NCI-H524 (cell line): ENCODE data around the gene C12orf56.
"Not testable (repeated sequence)": the region's sequence is repeated elsewhere in the genome, so short reads cannot be mapped to it uniquely, and the experiment has no call there.

Experiments
- DNase-seq, 2 experiments: peaks; one replicate each; lab custom pipeline; 2025; lab: John Stamatoyannopoulos, UW

Gene C12orf56

GRCh38 chr12:64387197-64387816, 3.3 kb downstream of the C12orf56 start:
- DNase-seq: no peak

- no peak for DNase-seq
Measured at GRCh38 chr12:64385468-64385867, 5.1 kb downstream of the C12orf56 start.

- DNase-seq: no peak
Measured at GRCh38 chr12:64385019-64385418, 5.5 kb downstream of the C12orf56 start.

- no peak for DNase-seq
Measured at GRCh38 chr12:64383675-64384074, 6.9 kb downstream of the C12orf56 start.

GRCh38 chr12:64362721-64363305, 27.7 kb downstream of the C12orf56 start:
- DNase-seq: no peak

GRCh38 chr12:64361173-64361572, 29.4 kb downstream of the C12orf56 start:
- not testable (repeated sequence) for DNase-seq

GRCh38 chr12:64356209-64356608, 34.3 kb downstream of the C12orf56 start:
- not testable (repeated sequence) for DNase-seq

- no peak for DNase-seq
Measured at GRCh38 chr12:64352181-64352580, 38.4 kb downstream of the C12orf56 start.

- DNase-seq: no peak
Measured at GRCh38 chr12:64351265-64351664, 39.3 kb downstream of the C12orf56 start.

GRCh38 chr12:64347630-64348029, 42.9 kb downstream of the C12orf56 start:
- DNase-seq: no peak

GRCh38 chr12:64344631-64345030, 45.9 kb downstream of the C12orf56 start:
- DNase-seq: not testable (repeated sequence)

GRCh38 chr12:64340546-64340945, 50.0 kb downstream of the C12orf56 start:
- DNase-seq: not testable (repeated sequence)

GRCh38 chr12:64335886-64336466, 54.6 kb downstream of the C12orf56 start:
- DNase-seq: no peak

- no peak for DNase-seq
Measured at GRCh38 chr12:64332938-64333337, 57.6 kb downstream of the C12orf56 start.

GRCh38 chr12:64332296-64332695, 58.3 kb downstream of the C12orf56 start:
- no peak for DNase-seq

GRCh38 chr12:64329031-64329710, 61.4 kb downstream of the C12orf56 start:
- DNase-seq: not testable (repeated sequence)

- no peak for DNase-seq
Measured at GRCh38 chr12:64325055-64325454, 65.5 kb downstream of the C12orf56 start.

- DNase-seq: no peak
Measured at GRCh38 chr12:64323476-64324225, 66.9 kb downstream of the C12orf56 start.

GRCh38 chr12:64323006-64323405, 67.6 kb downstream of the C12orf56 start:
- no peak for DNase-seq

- no peak for DNase-seq
Measured at GRCh38 chr12:64320611-64321010, 69.9 kb downstream of the C12orf56 start.

GRCh38 chr12:64319540-64320225, 70.9 kb downstream of the C12orf56 start:
- not testable (repeated sequence) for DNase-seq

- DNase-seq: no peak
Measured at GRCh38 chr12:64318605-64319004, 72.0 kb downstream of the C12orf56 start.
